Mucosa of descending colon (tissue), 3 donors: ENCODE results near the gene AZU1. TPM values are rescaled to one million over a fixed set of nuclear protein-coding genes. Genes with fewer than 3 reads are reported as not detected.

Experiments used
- ATAC-seq: fragments of 200-7000 bp; cut with Tn5 transposase; one replicate; pipeline ENCODE4 v1.9.1; 2020; ENCODE audit warnings: mild to moderate bottlenecking, moderate library complexity
- DNase-seq, 3 donors: peaks; one replicate each; pipeline ENCODE4 v3.0.0-alpha.2; 2020
- H3K36me3 ChIP-seq: fragments of 200-600 bp; one replicate; pipeline ENCODE4 v1.8.0; 2021; ENCODE audit warnings: low read depth, mild to moderate bottlenecking
- H3K4me1 ChIP-seq: fragments of 200-600 bp; one replicate; pipeline ENCODE4 v1.8.0; 2021; ENCODE audit warnings: low read depth, mild to moderate bottlenecking
- H3K4me3 ChIP-seq: fragments of 200-600 bp; one replicate; pipeline ENCODE4 v1.8.0; 2021; ENCODE audit warnings: mild to moderate bottlenecking
- H3K9me3 ChIP-seq: fragments of 200-600 bp; one replicate; pipeline ENCODE4 v1.8.0; 2021; ENCODE audit warnings: mild to moderate bottlenecking
- CTCF ChIP-seq: fragments of 200-600 bp; IDR thresholded peaks from one replicate; pipeline ENCODE4 v1.8.0; 2022; ENCODE audit warnings: antibody characterized with exemption, mild to moderate bottlenecking
- intact Hi-C, 2 donors: fragments of 100-400 bp; cut with DNase I in 1 of 2; cut with micrococcal nuclease in 1 of 2; formaldehyde crosslinking; loops; one replicate each; pipeline versions ENCODE4 v1.11.0 to v1.11.1; 2022; cut with DNase I, micrococcal nuclease
- total RNA-seq, 3 donors: library from RNA; stranded (reverse); fragmentation: NEBNext Ultra II Directional in 2 of 3; extraction: Animal tissue kit (Norgen Biotek cat#: 25700) in 2 of 3; gene quantifications; one replicate each; pipeline versions ENCODE4 v1.2.1 to v1.2.4, GENCODE V29; 2021 to 2023
- donor health status: DM: no; HTN: no; CAD: no; lungs with moderate emphysema.
- donor health status: DM: no; HTN: no; CAD: no.
- donor health status: DM: no; HTN: yes; CAD: no.

Gene AZU1
- total RNA-seq, 3 donors from 2014 or later: 0.25 TPM; not detected in 2

GRCh38 chr19:782878-783668 is 44.6 kb upstream of the AZU1 start:
- no peak for ATAC-seq
- Histone ChIP-seq H3K36me3 (no peaks in the 10 kb centered on the region), H3K4me3 (no peak overlapping the region), H3K9me3 (no peaks in the 10 kb centered on the region), H3K4me1 (peaks cover 8% of the 10 kb centered on the region)
- intact Hi-C loops: no loop called here
- TF ChIP-seq CTCF: no peak
- DNase-seq: no peak

DNA sequence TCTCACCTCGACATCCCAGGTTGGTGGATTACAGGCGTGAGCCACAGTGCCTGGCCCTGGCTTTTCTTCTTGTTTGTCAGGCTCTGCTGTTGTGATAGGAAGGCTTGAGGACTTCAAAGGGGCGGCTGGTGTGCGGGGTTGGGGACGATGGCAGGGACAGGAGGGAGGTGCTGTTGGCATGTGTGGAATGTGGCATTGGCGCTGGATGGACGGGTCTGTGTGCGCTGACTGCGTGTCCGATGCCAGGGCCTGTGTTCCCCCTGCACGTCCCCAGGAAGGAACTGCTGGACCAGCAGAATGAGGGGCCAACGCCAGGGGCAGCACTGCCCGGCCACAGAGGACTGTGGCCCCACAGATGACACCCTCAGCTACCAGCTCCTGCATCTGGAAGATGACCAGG is 43.1 kb upstream of the AZU1 start:
- DNase-seq (no peak), ATAC-seq (no peak)
- H3K9me3 ChIP-seq: no peaks in the 10 kb centered on the region
- intact Hi-C loops: no loop called here
- TF ChIP-seq CTCF: no peak
- peaks cover 8% of the 10 kb centered on the region for H3K4me1 ChIP-seq
- H3K36me3 ChIP-seq: no peaks in the 10 kb centered on the region
- H3K4me3 ChIP-seq: no peak overlapping the region

- no peak for ATAC-seq
- H3K9me3 ChIP-seq: no peaks in the 10 kb centered on the region
- TF ChIP-seq CTCF: no peak
- no peak for DNase-seq
- intact Hi-C loops: no loop called here
- no peak overlapping the region for H3K4me3 ChIP-seq
- peaks cover 3% of the 10 kb centered on the region for H3K4me1 ChIP-seq
- no peaks in the 10 kb centered on the region for H3K36me3 ChIP-seq
Measured at GRCh38 chr19:787536-787935, 40.1 kb upstream of the AZU1 start.

DNA sequence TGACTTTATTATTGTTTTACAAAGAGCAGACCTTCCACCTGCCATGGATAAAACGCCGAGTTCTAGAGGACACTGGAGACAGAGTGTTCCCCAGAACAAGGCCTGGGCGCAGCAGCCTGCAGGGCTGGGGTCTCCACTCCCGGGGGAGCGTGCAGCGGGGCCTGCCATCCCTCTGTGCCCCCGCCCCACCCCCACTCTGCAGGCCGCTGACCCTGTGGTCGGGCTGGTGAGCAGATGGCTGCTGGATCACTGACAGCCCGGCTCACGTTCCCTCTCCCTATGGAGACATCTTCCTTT is 39.0 kb upstream of the AZU1 start:
- no peak for DNase-seq
- Histone ChIP-seq H3K4me3 (no peak overlapping the region), H3K9me3 (no peaks in the 10 kb centered on the region), H3K4me1 (no peaks in the 10 kb centered on the region), H3K36me3 (no peaks in the 10 kb centered on the region)
- intact Hi-C loops: no loop called here
- no peak for ATAC-seq
- no peak for TF ChIP-seq CTCF

GRCh38 chr19:788983-789700 is 38.5 kb upstream of the AZU1 start:
- Histone ChIP-seq H3K4me1 (no peaks in the 10 kb centered on the region), H3K36me3 (no peaks in the 10 kb centered on the region), H3K9me3 (no peaks in the 10 kb centered on the region), H3K4me3 (no peak overlapping the region)
- TF ChIP-seq CTCF: no peak
- intact Hi-C loops: no loop called here
- DNase-seq (peak in 1 of 3 donors; percentile 30), ATAC-seq (no peak)
